K562 (cell line): ENCODE results near the gene SNX9. TPM values are rescaled to one million over a fixed set of nuclear protein-coding genes. Genes with fewer than 3 reads are reported as not detected.

ENCODE experiments used
- ATAC-seq: fragments of 200-7000 bp; cut with Tn5 transposase; 3 replicates; pipeline ENCODE4 v1.9.1; 2020; ENCODE audit warnings: moderate library complexity
- BruUV-seq: library from RNA; stranded (reverse); fragments of 400-500 nt; replicated peaks from 2 replicates; lab custom pipeline; 2021; lab: Mats Ljungman, UMichigan
- CTCF ChIA-PET: fragments of 300-600 bp; formaldehyde crosslinking; extraction: SDS; loops from one replicate; lab custom pipeline; 2021; ENCODE audit warnings: low intra/inter-chr PET ratio; lab: Yijun Ruan, JAX
- POLR2A ChIA-PET: fragments of 300-600, 350-650 bp; sonication (Branson Sonifier 250); formaldehyde crosslinking; extraction: SDS; loops from one replicate; lab custom pipeline; 2021; ENCODE audit warnings: antibody characterized with exemption, inconsistent platforms; lab: Yijun Ruan, JAX
- DNase-seq, 4 experiments: peaks; one replicate each; pipeline versions ENCODE4 v3.0.0 to v3.0.0-alpha.2; 2011 to 2018; ENCODE audit warnings: low spot score in 3 of 4, mixed read lengths in 3 of 4; ENCODE audit errors: extremely low read depth in 1 of 4
- FAIRE-seq: peaks from 2 replicates; lab custom pipeline; 2011; peaks lifted over from hg19 to GRCh38; lab: Jason Lieb, UNC
- H2AFZ ChIP-seq: 2 replicates; pipeline ENCODE4 v1.6.0; 2011; ENCODE audit warnings: low read depth, low read length, control low read depth, inconsistent platforms
- H3K27ac ChIP-seq: fragments of 200-600 bp; 3 replicates; pipeline ENCODE4 v1.8.0; 2011; ENCODE audit warnings: low read depth, mild to moderate bottlenecking, control low read depth, inconsistent platforms, low read length, moderate library complexity, mixed read lengths; ENCODE audit errors: extremely low read depth
- H3K27me3 ChIP-seq, 2 experiments: fragments of 300-600 bp in 1 of 2; 2 replicates in 1 of 2; 3 replicates in 1 of 2; pipeline versions ENCODE4 v1.6.0 to v1.8.0; 2011; ENCODE audit warnings: inconsistent platforms in 2 of 2, low read length in 2 of 2, mild to moderate bottlenecking in 1 of 2, mixed read lengths in 1 of 2, moderate library complexity in 1 of 2; ENCODE audit not compliant: control insufficient read depth in 2 of 2, insufficient read depth in 2 of 2
- H3K36me3 ChIP-seq: fragments of 300-600 bp; 3 replicates; pipeline ENCODE4 v1.8.0; 2011; ENCODE audit warnings: mild to moderate bottlenecking, low read length, inconsistent platforms; ENCODE audit not compliant: control insufficient read depth, insufficient read depth
- H3K4me1 ChIP-seq, 2 experiments: fragments of 200-600 bp in 1 of 2; replicated peaks in 1 of 2; 2 replicates in 1 of 2; 3 replicates in 1 of 2; pipeline versions ENCODE4 v1.5.1 to v1.8.0; 2011; ENCODE audit warnings: inconsistent platforms in 2 of 2, low read length in 2 of 2, mild to moderate bottlenecking in 1 of 2, mixed read lengths in 1 of 2, moderate library complexity in 1 of 2; ENCODE audit not compliant: control insufficient read depth in 2 of 2, insufficient read depth in 2 of 2
- H3K4me2 ChIP-seq: 2 replicates; pipeline ENCODE4 v1.6.1; 2011; ENCODE audit warnings: low read length, control low read depth, inconsistent platforms, mixed read lengths; ENCODE audit not compliant: insufficient read depth
- H3K4me3 ChIP-seq: fragments of 200-600 bp; sonication (generic), shearing (Covaris generic); 2 replicates; pipeline ENCODE4 v1.5.1; 2016; ENCODE audit warnings: control low read depth, inconsistent platforms
- H3K79me2 ChIP-seq: fragments of 200-600 bp; 3 replicates; pipeline ENCODE4 v1.8.0; 2011; ENCODE audit warnings: low read length, inconsistent platforms; ENCODE audit not compliant: control insufficient read depth, insufficient read depth
- H3K9ac ChIP-seq, 2 experiments: 2 replicates each; pipeline versions ENCODE4 v1.6.0 to v1.6.1; 2011; ENCODE audit warnings: low read depth in 2 of 2, low read length in 2 of 2, control low read depth in 1 of 2, inconsistent platforms in 1 of 2, mild to moderate bottlenecking in 1 of 2, mixed read lengths in 1 of 2; ENCODE audit not compliant: insufficient read depth in 1 of 2
- H3K9me1 ChIP-seq: one replicate; pipeline ENCODE4 v1.6.0; 2011; ENCODE audit warnings: inconsistent platforms, mild to moderate bottlenecking, low read length, moderate library complexity; ENCODE audit not compliant: control insufficient read depth, insufficient read depth
- H3K9me3 ChIP-seq: replicated peaks from 2 replicates; pipeline ENCODE4 v1.5.1; 2011; ENCODE audit warnings: low read depth, low read length, inconsistent platforms; ENCODE audit not compliant: control insufficient read depth, insufficient read depth
- H4K20me1 ChIP-seq: replicated peaks from 2 replicates; pipeline ENCODE4 v1.6.1; 2011; ENCODE audit warnings: low read length, inconsistent platforms, mixed read lengths; ENCODE audit not compliant: control insufficient read depth, insufficient read depth
- ARID2 ChIP-seq: fragments of 450-650 bp; IDR thresholded peaks from 2 replicates; pipeline ENCODE4 v1.6.1; 2017; ENCODE audit warnings: antibody characterized with exemption, mild to moderate bottlenecking
- ATF7 ChIP-seq: fragments of 450-650 bp; IDR thresholded peaks from 2 replicates; pipeline ENCODE4 v1.7.1; 2014; ENCODE audit warnings: mild to moderate bottlenecking, moderate library complexity
- BCLAF1 ChIP-seq, 2 experiments: fragments of 450-650 bp in 1 of 2; IDR thresholded peaks; 2 replicates each; pipeline ENCODE4 v1.6.1; 2011 to 2017; ENCODE audit warnings: low read depth in 2 of 2, antibody characterized with exemption in 1 of 2, borderline replicate concordance in 1 of 2, low read length in 1 of 2, mild to moderate bottlenecking in 1 of 2, mixed read lengths in 1 of 2; ENCODE audit not compliant: control insufficient read depth in 1 of 2
- CBFA2T2 ChIP-seq: fragments of 450-650 bp; conservative IDR thresholded peaks from 2 replicates; pipeline ENCODE4 v1.6.1; 2017; ENCODE audit warnings: mild to moderate bottlenecking
- ETV5 ChIP-seq: sonication (generic); formaldehyde crosslinking; IDR thresholded peaks from 2 replicates; pipeline ENCODE4 v1.4.0; 2020; ENCODE audit warnings: low read depth, mild to moderate bottlenecking, missing genetic modification reagents
- HDAC3 ChIP-seq: fragments of 450-650 bp; IDR thresholded peaks from 2 replicates; pipeline ENCODE4 v1.6.1; 2018; ENCODE audit warnings: borderline replicate concordance, mild to moderate bottlenecking, moderate library complexity; ENCODE audit not compliant: partially characterized antibody
- IRF9 ChIP-seq: fragments of 450-650 bp; IDR thresholded peaks from 2 replicates; pipeline ENCODE4 v1.6.1; 2016; ENCODE audit warnings: missing biosample characterization, missing genetic modification characterization
- KAT2B ChIP-seq: IDR thresholded peaks from one replicate; pipeline ENCODE4 v1.6.1; 2012; ENCODE audit warnings: low read depth, mild to moderate bottlenecking, control low read depth, inconsistent platforms, low read length, moderate library complexity
- PHF21A ChIP-seq: fragments of 450-650 bp; IDR thresholded peaks from 2 replicates; pipeline ENCODE4 v1.6.1; 2017; ENCODE audit warnings: low read depth, borderline replicate concordance
- TBL1XR1 ChIP-seq, 2 experiments: IDR thresholded peaks; 2 replicates each; pipeline ENCODE4 v1.6.1; 2012; ENCODE audit warnings: improper control_type of control experiment in 2 of 2, low read length in 2 of 2, mild to moderate bottlenecking in 1 of 2
- ZBTB2 ChIP-seq: fragments of 450-650 bp; IDR thresholded peaks from 2 replicates; pipeline ENCODE4 v1.6.1; 2016; ENCODE audit warnings: antibody characterized with exemption
- ZBTB5 ChIP-seq: fragments of 450-650 bp; IDR thresholded peaks from 2 replicates; pipeline ENCODE4 v1.6.1; 2017; ENCODE audit warnings: antibody characterized with exemption
- WGBS: fragments of 100-300 bp; shearing (Covaris generic); methylation state at CpG from one replicate; pipeline ENCODE4 v1.1.6; 2016; ENCODE audit warnings: low coverage, mixed read lengths; ENCODE audit not compliant: insufficient coverage; ENCODE audit errors: missing lambda C conversion rate; 5-methylcytosine and 5-hydroxymethylcytosine counted together
- in situ Hi-C: fragments of 300-500 bp; cut with MboI; formaldehyde crosslinking; loops from 4 replicates; pipeline ENCODE4 v1.15.0; 2018; ENCODE audit warnings: inconsistent platforms, mixed read lengths
- intact Hi-C: fragments of 100-400 bp; cut with micrococcal nuclease; formaldehyde crosslinking; loops from 2 replicates; pipeline ENCODE4 v1.14.2; 2022
- polyA plus RNA-seq, 8 experiments: library from polyadenylated mRNA; depleted of rRNA in 4 of 8; stranded (reverse) in 5 of 8; unstranded in 3 of 8; fragments of >200 nt; fragmentation: Nextera tagmentation in 2 of 8; fragmentation: Illumina TruSeq in 1 of 8; extraction: Ambion mirVana in 2 of 8; extraction: Trizol in 1 of 8; gene quantifications; 2 replicates each; pipeline versions ENCODE4 v1.2.1 to v1.2.3, GENCODE V29; 2011 to 2014; ENCODE audit warnings: inconsistent platforms in 1 of 8, missing spikeins in 1 of 8
- total RNA-seq, 7 experiments: library from RNA; depleted of rRNA in 6 of 7; stranded (reverse); fragments of >200 nt in 6 of 7; fragmentation: Illumina TruSeq in 2 of 7; extraction: Trizol in 2 of 7; gene quantifications; 2 replicates each; pipeline versions ENCODE4 v1.2.1 to v1.2.3, GENCODE V29; 2011 to 2021; ENCODE audit warnings: low replicate concordance in 1 of 7

The SNX9 gene
- total and polyA plus RNA-seq, 9 of the 15 experiments (the other 6 are each of a cell fraction or from before 2014, with no cell fraction given), result 6.0 to 81.7 (median 57.1) TPM

- H3K9ac ChIP-seq, result no peak overlapping the region
- BruUV-seq, result no TSS peak
- WGBS, result 55% methylated on average over 4 of the region's 4 CpGs
- no peak overlapping the region for H3K27ac ChIP-seq
- H4K20me1 ChIP-seq, result no peaks in the 10 kb centered on the region
- in situ Hi-C loops, result no loop called here
- intact Hi-C loops, result no loop called here
- H3K79me2 ChIP-seq, result no peaks in the 10 kb centered on the region
- CTCF ChIA-PET, result no interaction called here
- H2AFZ ChIP-seq, result no peak overlapping the region; the same call in 1 of the 2 replicates
- TF ChIP-seq PHF21A (no peak), ZBTB2 (no peak), TBL1XR1 (IDR thresholded peaks at IDR 0.05; ENCODE audit: low read length in 2 of 2) (no peak), HDAC3 (no peak), ATF7 (no peak), BCLAF1 (IDR thresholded peaks at IDR 0.05; ENCODE audit: borderline replicate concordance in 1 of 2, control insufficient read depth in 1 of 2, low read depth in 2 of 2, low read length in 1 of 2) (no peak), CBFA2T2 (no peak), ARID2 (no peak), IRF9 (no peak), ETV5 (no peak), ZBTB5 (no peak), KAT2B (no peak)
- no peak for ATAC-seq
- peaks cover 16 to 18% of the 10 kb centered on the region in 2 experiments; a peak in 4 of 5 replicates for H3K4me1 ChIP-seq
- H3K9me1 ChIP-seq, result no peaks in the 10 kb centered on the region
- H3K4me2 ChIP-seq, result no peak overlapping the region
- H3K9me3 ChIP-seq, result no peaks in the 10 kb centered on the region
- no peaks in the 10 kb centered on the region for H3K27me3 ChIP-seq
- no peak for FAIRE-seq
- H3K4me3 ChIP-seq, result no peak overlapping the region
- H3K36me3 ChIP-seq, result no peaks in the 10 kb centered on the region
- POLR2A ChIA-PET, result interaction anchor here (0.6 kb wide), 1 partner anchor 89 kb away, joined by 3 read pairs; no protein-coding TSS in a partner anchor
- no peak for DNase-seq
Measured at GRCh38 chr6:157778719-157779118, 44.3 kb upstream of the SNX9 start.
